DOHH2 (cell line): ENCODE results near the gene FTSJ1.
A peak's percentile ranks its signal among the peaks of the same experiment; 100 is the strongest.

Experiments
- H3F3A ChIP-seq: fragments of 200-600 bp; sonication (generic), shearing (Covaris generic); 2 replicates; pipeline ENCODE4 v1.6.0; 2016; ENCODE audit warnings: antibody characterized with exemption, mild to moderate bottlenecking; ENCODE audit not compliant: control insufficient read depth, insufficient read depth
- H3K27ac ChIP-seq: fragments of 200-600 bp; sonication (generic); 2 replicates; pipeline ENCODE4 v1.5.1; 2014; ENCODE audit warnings: low read depth, mild to moderate bottlenecking, low read length, moderate library complexity
- H3K27me3 ChIP-seq: fragments of 200-600 bp; sonication (generic); 2 replicates; pipeline ENCODE4 v1.6.1; 2014; ENCODE audit warnings: mild to moderate bottlenecking, low read length, mixed read lengths; ENCODE audit not compliant: control insufficient read depth
- H3K36me3 ChIP-seq: fragments of 200-600 bp; sonication (generic); 2 replicates; pipeline ENCODE4 v1.6.1; 2014; ENCODE audit warnings: mild to moderate bottlenecking, low read length, moderate library complexity, mixed read lengths; ENCODE audit not compliant: control insufficient read depth
- H3K4me1 ChIP-seq: fragments of 200-600 bp; sonication (generic); 2 replicates; pipeline ENCODE4 v1.6.1; 2014; ENCODE audit warnings: mild to moderate bottlenecking, low read length, mixed read lengths; ENCODE audit not compliant: control insufficient read depth
- H3K4me2 ChIP-seq: fragments of 200-600 bp; sonication (generic); 2 replicates; pipeline ENCODE4 v1.6.0; 2014; ENCODE audit warnings: mild to moderate bottlenecking, low read length, moderate library complexity
- H3K4me3 ChIP-seq: fragments of 200-600 bp; sonication (generic); 2 replicates; pipeline ENCODE4 v1.5.1; 2014; ENCODE audit warnings: mild to moderate bottlenecking, low read length, mixed read lengths
- H3K79me2 ChIP-seq: fragments of 200-600 bp; sonication (generic); 2 replicates; pipeline ENCODE4 v1.6.1; 2014; ENCODE audit warnings: mild to moderate bottlenecking, low read length, mixed read lengths; ENCODE audit not compliant: control insufficient read depth
- H3K9me2 ChIP-seq: fragments of 200-600 bp; sonication (generic); replicated peaks from 2 replicates; pipeline ENCODE4 v1.6.1; 2014; ENCODE audit warnings: mild to moderate bottlenecking, low read length, mixed read lengths; ENCODE audit not compliant: control insufficient read depth
- H3K9me3 ChIP-seq: fragments of 200-600 bp; sonication (generic); 2 replicates; pipeline ENCODE4 v1.6.1; 2014; ENCODE audit warnings: antibody characterized with exemption, low read length, mixed read lengths; ENCODE audit not compliant: control insufficient read depth, insufficient read depth
- H4K20me1 ChIP-seq: fragments of 200-600 bp; sonication (generic); 2 replicates; pipeline ENCODE4 v1.6.0; 2014; ENCODE audit warnings: low read depth, mild to moderate bottlenecking, antibody characterized with exemption, low read length, moderate library complexity; ENCODE audit not compliant: control insufficient read depth, insufficient read depth
- EZH2phosphoT487 ChIP-seq: fragments of 200-600 bp; sonication (generic); IDR thresholded peaks from 2 replicates; pipeline ENCODE4 v1.6.1; 2017; ENCODE audit warnings: borderline replicate concordance, mild to moderate bottlenecking, antibody characterized with exemption, low read length, moderate library complexity, mixed read lengths
- TF ChIP-seq, protein P1 (sequence below): fragments of 200-600 bp; sonication (generic); IDR thresholded peaks from one replicate; pipeline ENCODE4 v1.5.1; 2014; ENCODE audit warnings: antibody characterized with exemption, mild to moderate bottlenecking, low read depth, low read length; ENCODE audit not compliant: poor library complexity, severe bottlenecking

Gene FTSJ1

DNA sequence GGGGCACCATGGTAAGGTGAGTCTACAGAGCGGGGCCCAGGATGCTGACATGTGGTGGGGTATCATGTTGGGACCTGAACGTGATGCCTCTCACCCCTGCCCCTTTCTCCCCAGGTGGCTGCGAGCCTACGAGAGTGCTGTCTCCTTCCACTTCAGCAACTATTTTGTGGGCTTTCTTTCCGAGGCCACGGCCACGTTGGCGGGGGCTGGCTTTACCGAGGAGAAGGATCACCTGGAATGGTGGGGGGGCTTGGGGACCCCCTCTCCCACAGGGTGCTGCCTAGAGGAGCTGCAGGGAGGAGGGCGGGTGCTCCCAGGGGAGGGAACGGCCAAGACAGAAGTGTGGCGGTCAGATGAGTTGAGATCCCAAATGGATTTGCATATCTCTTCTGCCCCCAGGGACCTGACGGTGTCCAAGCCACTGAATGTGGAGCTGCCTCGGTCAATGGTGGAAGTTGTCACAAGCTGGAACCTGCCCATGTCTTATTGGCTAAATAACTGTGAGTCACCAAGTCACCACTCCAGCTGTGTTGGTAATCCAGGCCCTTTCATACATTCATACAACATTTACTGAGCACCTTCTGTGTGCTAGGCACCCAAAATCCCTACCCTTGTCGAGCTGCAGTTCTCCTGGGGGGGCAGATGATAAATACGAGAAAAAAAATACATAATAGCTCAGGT lies 38.3 kb downstream of the FTSJ1 start:
- no peaks in the 10 kb centered on the region for H3K9me3 ChIP-seq
- H3K79me2 ChIP-seq: no peaks in the 10 kb centered on the region
- H3F3A ChIP-seq: no peaks in the 10 kb centered on the region; the same call in 1 of the 2 replicates
- peak overlapping the region; percentile 19 for H3K4me2 ChIP-seq
- H3K4me3 ChIP-seq: no peak overlapping the region
- no peaks in the 10 kb centered on the region for H3K9me2 ChIP-seq
- no peaks in the 10 kb centered on the region for H4K20me1 ChIP-seq
- no peaks in the 10 kb centered on the region for H3K27me3 ChIP-seq
- no peaks in the 10 kb centered on the region for H3K36me3 ChIP-seq
- H3K27ac ChIP-seq: no peak overlapping the region
- no peak for TF ChIP-seq EZH2phosphoT487
- TF ChIP-seq, protein P1, sequence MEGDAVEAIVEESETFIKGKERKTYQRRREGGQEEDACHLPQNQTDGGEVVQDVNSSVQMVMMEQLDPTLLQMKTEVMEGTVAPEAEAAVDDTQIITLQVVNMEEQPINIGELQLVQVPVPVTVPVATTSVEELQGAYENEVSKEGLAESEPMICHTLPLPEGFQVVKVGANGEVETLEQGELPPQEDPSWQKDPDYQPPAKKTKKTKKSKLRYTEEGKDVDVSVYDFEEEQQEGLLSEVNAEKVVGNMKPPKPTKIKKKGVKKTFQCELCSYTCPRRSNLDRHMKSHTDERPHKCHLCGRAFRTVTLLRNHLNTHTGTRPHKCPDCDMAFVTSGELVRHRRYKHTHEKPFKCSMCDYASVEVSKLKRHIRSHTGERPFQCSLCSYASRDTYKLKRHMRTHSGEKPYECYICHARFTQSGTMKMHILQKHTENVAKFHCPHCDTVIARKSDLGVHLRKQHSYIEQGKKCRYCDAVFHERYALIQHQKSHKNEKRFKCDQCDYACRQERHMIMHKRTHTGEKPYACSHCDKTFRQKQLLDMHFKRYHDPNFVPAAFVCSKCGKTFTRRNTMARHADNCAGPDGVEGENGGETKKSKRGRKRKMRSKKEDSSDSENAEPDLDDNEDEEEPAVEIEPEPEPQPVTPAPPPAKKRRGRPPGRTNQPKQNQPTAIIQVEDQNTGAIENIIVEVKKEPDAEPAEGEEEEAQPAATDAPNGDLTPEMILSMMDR: no peak
- peaks cover 23% of the 10 kb centered on the region for H3K4me1 ChIP-seq

DNA sequence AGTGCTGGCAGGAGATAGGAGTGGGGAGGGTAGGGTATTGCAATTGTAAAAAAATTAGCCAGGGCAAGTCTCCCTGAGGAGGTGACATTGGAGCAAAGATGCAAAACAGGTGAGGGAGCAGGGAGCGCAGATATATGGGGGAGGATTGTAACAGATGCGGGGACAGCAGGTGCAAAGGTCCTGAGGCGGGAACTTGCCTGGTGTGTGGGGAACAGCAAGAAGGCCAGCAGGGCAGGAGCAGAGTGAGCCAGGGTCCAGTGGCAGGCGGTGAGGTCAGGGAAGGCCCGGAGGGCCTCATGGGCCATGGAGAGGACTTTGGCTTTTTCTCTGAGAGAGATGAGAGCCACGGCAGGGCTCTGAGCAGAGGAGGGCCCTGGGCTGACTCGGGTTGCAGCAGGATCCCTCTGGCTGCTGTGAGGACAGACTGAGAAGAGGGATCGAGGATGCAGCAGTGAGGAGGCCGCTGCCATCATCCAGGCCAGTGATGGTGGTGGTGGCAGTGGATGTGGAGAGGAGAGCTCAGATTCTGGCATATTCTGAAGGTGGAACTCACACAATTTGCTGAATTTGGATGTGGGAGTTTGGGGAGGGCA lies 39.0 kb downstream of the FTSJ1 start:
- TF ChIP-seq, protein P1: no peak
- TF ChIP-seq EZH2phosphoT487: no peak
- Histone ChIP-seq H3F3A (no peaks in the 10 kb centered on the region; the same call in 1 of the 2 replicates), H3K4me3 (no peak overlapping the region), H3K4me2 (no peak overlapping the region), H3K27ac (no peak overlapping the region), H3K4me1 (peaks cover 26% of the 10 kb centered on the region), H3K27me3 (no peaks in the 10 kb centered on the region), H3K9me2 (no peaks in the 10 kb centered on the region), H3K36me3 (no peaks in the 10 kb centered on the region), H4K20me1 (no peaks in the 10 kb centered on the region), H3K9me3 (no peaks in the 10 kb centered on the region), H3K79me2 (no peaks in the 10 kb centered on the region)

DNA sequence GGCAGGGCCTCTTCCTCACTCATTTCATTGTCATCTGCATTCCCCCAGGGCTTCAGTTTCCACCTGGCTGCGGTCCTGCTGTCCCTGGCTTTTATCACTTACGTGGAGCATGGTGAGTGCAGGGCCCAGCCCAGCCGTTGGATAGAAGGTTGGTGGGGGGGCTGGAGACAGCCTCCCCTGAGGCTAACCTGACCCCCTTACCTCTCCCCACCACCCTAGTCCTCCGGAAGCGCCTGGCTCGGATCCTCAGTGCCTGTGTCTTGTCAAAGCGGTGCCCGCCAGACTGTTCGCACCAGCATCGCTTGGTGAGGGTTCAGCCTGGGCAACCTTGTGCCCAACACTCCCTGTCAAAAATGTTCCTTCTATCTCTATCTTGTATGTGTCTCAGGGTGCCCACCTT lies 39.8 kb downstream of the FTSJ1 start:
- H3K4me2 ChIP-seq: no peak overlapping the region
- no peak for TF ChIP-seq EZH2phosphoT487
- TF ChIP-seq, protein P1: no peak

More for the DNA sequence above, 39.8 kb downstream of the FTSJ1 start:
- Histone ChIP-seq H3K36me3 (no peaks in the 10 kb centered on the region), H4K20me1 (no peaks in the 10 kb centered on the region), H3K27ac (no peak overlapping the region), H3K9me2 (no peaks in the 10 kb centered on the region), H3K79me2 (no peaks in the 10 kb centered on the region), H3K9me3 (no peaks in the 10 kb centered on the region), H3K27me3 (no peaks in the 10 kb centered on the region), H3F3A (no peaks in the 10 kb centered on the region; the same call in 1 of the 2 replicates), H3K4me1 (peaks cover 35% of the 10 kb centered on the region), H3K4me3 (no peak overlapping the region)
